VCaP (cell line): ENCODE measurements around the gene CDK10.
"Not testable (repeated sequence)": the region's sequence is repeated elsewhere in the genome, so short reads cannot be mapped to it uniquely, and the experiment has no call there.

Experiments
- H3K27ac ChIP-seq: fragments of 450-650 bp; 2 replicates; pipeline ENCODE4 v1.5.1; 2017
- TF ChIP-seq, protein P1 (sequence below): fragments of 450-650 bp; conservative IDR thresholded peaks from 2 replicates; pipeline ENCODE4 v1.5.1; 2017; ENCODE audit warnings: mild to moderate bottlenecking, moderate library complexity

The CDK10 gene

DNA sequence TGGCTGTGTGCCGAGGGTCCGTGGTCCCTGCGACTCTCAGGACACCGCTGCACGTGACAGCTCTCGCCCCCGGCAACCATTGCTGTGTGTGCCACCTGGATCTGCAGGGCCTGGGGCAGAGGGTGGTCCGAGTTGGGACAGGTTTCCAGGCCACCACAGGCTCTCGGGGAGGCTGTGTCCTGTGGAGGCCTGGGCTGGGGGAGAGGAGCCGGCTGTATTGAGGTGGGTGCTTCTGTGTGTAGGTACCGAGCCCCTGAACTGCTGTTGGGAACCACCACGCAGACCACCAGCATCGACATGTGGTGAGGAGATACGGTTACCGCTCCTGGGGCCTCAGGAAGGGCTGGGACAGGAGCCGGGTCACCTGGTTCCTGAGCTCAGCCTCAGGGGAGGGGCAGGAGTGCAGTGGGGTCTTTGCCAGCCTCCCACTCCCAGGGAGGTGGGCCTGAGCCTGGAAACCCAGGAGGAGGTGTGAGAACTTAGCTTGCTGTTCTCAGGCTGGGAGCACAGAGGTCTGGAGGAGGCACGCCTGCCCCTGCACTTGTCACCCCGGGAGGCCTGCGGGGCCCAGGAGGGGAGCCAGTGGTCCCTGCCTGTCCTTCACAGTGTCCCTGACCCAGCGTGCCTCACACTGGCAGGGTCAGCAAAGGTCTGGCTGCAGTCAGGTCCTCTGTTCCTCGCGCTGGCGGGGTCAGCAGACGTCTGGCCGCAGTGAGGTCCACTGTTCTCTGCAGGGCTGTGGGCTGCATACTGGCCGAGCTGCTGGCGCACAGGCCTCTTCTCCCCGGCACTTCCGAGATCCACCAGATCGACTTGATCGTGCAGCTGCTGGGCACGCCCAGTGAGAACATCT lies 7.7 kb downstream of the CDK10 start:
- no peak overlapping the region for H3K27ac ChIP-seq

DNA sequence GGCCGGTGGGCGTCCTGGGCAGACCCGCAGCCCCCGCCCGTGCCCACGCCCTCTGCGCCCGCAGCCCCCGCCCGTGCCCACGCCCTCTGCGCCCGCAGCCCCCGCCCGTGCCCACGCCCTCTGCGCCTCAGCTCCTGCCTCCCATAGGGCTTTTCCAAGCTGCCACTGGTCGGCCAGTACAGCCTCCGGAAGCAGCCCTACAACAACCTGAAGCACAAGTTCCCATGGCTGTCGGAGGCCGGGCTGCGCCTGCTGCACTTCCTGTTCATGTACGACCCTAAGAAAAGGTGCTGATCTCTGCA lies 8.2 kb downstream of the CDK10 start:
- not testable (repeated sequence) for H3K27ac ChIP-seq

More for the DNA sequence above, 7.7 kb downstream of the CDK10 start:
- TF ChIP-seq, protein P1, sequence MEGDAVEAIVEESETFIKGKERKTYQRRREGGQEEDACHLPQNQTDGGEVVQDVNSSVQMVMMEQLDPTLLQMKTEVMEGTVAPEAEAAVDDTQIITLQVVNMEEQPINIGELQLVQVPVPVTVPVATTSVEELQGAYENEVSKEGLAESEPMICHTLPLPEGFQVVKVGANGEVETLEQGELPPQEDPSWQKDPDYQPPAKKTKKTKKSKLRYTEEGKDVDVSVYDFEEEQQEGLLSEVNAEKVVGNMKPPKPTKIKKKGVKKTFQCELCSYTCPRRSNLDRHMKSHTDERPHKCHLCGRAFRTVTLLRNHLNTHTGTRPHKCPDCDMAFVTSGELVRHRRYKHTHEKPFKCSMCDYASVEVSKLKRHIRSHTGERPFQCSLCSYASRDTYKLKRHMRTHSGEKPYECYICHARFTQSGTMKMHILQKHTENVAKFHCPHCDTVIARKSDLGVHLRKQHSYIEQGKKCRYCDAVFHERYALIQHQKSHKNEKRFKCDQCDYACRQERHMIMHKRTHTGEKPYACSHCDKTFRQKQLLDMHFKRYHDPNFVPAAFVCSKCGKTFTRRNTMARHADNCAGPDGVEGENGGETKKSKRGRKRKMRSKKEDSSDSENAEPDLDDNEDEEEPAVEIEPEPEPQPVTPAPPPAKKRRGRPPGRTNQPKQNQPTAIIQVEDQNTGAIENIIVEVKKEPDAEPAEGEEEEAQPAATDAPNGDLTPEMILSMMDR = no peak

DNA sequence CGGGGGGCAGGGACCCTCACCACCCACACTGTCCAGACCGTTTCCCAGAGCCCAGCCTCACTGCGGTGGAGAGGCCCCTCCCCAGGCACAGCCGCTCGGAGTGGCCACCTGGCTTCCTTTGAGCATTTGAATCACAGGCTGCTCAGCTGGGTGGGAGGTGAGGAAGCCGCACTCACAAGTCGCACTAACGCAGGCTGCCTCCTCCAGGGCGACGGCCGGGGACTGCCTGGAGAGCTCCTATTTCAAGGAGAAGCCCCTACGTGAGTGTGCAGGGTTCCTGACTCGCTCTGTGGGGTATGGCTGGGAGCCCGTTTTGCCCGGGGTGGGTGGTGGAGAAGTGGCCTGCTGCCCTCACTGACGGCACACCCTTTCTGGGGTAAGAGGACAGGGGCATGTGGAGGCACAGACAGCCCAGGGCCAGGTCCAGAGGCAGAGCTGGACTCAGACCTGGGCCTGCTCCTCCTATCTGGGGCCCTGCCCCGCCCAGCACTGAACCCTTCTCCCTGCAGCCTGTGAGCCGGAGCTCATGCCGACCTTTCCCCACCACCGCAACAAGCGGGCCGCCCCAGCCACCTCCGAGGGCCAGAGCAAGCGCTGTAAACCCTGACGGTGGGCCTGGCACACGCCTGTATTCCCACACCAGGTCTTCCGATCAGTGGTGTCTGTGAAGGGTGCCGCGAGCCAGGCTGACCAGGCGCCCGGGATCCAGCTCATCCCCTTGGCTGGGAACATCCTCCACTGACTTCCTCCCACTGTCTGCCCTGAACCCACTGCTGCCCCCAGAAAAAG lies 8.8 kb downstream of the CDK10 start:
- TF ChIP-seq, protein P1 = no peak

DNA sequence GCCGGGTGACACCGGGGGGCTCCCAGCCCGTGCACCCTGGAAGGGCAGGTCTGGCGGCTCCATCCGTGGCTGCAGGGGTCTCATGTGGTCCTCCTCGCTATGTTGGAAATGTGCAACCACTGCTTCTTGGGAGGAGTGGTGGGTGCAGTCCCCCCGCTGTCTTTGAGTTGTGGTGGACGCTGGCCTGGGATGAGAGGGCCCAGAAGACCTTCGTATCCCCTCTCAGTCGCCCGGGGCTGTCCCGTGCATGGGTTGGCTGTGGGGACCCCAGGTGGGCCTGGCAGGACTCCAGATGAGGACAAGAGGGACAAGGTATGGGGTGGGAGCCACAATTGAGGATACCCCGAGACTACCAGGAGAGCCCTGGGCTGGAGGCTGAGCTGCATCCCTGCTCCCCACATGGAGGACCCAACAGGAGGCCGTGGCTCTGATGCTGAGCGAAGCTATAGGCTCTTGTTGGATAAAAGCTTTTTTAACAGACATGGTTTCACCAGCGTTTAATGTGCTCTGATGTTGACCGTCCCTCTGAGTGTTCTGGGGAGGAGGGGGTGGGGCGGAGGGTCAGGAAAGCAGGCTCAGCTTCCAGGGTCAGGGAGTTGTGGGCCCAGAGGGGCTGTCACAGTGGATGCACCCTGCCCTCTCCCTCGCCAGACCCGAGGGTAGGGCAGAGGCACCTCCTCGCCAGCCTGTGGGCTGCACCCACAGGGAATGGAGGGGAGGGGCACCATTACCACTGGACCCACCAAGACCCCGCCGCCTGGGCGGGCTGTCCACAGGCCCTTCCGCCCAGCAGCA lies 9.6 kb downstream of the CDK10 start:
- H3K27ac ChIP-seq = no peak overlapping the region

More for the DNA sequence above, 8.8 kb downstream of the CDK10 start:
- H3K27ac ChIP-seq = no peak overlapping the region

DNA sequence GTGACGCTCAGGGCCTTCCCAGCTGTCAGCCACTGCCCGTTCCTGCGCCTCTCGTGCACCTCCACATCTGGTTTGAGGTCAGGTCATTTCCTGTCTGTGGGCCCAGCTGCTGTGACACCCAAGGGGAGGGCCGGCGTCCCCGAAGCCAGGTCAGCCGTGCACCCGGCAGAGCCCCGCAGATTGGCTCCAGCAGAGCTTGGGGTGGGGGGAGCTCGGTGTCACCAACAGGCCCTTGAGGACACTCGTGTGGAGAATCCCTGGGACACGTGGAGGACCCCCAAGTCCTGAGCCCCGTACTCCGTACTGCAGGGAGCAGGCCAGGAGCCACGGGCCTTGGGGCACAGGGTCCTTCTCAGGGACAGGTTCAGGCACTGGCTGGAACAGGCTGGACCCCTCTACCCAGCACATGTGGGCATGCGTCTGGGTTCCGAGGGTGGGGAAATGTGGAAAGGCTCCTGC lies 10.2 kb downstream of the CDK10 start:
- TF ChIP-seq, protein P1 = no peak
- H3K27ac ChIP-seq = no peak overlapping the region

More for the DNA sequence above, 9.6 kb downstream of the CDK10 start:
- TF ChIP-seq, protein P1 = no peak

DNA sequence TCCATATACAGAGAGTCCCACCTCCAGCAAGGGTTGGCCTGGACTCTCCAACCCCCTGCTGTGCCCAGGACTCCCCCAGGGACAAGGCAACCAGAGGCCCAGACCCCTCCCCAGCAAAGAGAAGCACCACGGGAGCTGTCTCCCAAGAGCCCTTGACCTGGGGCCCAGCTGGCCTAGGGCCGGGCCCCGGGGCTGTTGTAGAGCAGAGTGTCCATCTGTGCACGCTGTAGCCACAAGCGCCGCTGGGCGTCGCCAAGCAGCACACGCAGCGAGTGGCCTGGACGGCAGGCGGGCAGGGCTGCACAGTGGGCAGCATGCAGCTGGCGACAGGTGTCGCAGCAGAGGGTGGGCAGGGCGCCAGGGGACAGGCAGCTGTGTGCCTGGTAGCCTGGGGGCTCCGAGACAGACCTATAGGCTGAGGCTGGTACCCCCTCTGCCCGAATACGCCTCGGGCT lies 10.7 kb downstream of the CDK10 start:
- H3K27ac ChIP-seq = no peak overlapping the region
- TF ChIP-seq, protein P1 = no peak

DNA sequence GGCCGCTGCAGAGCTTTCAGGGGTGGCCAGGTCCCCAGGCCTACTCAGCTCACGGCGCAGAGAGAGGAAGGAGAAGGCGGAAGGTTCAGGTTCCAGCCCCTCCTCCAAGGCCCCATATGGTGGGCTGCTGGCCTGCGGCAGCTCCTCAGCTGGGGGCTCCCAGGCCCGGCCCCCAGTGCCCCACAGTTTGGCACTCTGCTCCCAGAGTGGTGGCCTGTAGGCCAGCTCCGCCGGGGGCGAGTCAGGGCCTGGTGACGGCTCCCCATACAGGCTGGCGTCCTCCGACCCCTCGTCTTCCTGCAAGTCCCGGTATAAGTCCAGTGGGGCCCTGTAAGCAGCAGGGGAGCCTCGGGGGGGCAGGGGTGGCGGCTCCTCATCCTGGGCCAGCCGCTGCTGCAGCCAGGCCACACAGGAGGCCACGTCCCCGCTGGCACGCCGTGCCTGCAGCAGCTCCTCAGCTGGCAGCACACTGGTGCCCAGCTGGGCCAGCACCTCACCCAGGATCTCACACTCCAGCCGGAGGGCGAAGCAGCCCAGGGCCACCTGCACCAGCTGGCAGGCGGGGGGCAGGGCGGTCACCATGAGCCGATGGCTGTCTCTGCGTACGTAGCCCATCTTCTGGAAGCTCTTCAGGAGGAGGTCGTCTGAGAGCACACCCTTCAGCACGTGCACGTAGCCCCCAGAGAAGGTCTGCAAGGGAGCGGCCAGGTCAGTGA lies 11.3 kb downstream of the CDK10 start:
- TF ChIP-seq, protein P1 = no peak

DNA sequence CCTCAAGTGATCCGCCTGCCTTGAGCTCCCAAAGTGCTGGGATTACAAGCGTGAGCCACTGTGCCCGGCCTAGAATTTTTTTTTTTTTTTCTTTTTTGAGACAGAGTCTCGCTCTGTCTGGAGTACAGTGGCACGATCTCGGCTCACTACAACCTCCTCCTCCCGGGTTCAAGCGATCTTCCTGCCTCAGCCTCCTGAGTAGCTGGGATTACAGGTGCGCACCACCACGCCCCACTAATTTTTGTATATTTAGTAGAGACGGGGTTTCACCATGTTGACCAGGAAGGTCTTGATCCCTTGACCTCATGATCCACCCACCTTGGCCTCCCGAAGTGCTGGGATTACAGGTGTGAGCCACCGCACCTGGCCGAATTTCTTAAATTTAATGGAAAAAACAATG lies 12.2 kb downstream of the CDK10 start:
- not testable (repeated sequence) for H3K27ac ChIP-seq

More for the DNA sequence above, 11.3 kb downstream of the CDK10 start:
- H3K27ac ChIP-seq = no peak overlapping the region

DNA sequence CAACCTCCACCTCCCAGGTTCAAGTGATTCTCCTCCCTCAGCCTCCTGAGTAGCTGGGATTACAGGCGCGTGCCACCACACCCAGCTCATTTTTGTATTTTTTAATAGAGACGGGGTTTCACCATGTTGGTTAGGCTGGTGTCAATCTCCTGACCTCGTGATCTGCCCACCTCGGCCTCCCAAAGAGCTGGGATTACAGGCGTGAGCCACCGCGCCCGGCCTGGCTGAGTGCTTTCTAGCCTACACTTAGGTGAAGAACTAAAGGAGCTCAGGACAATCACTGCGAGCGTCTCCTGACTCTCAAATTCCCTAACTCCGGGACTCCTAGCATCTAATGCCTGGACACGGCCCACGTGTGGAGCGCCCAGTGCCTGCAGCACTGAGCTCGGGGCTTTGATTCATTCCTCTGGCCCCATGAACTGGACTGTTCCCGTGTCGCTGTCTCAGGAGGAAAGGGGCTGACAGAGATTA lies 13.2 kb downstream of the CDK10 start:
- H3K27ac ChIP-seq = not testable (repeated sequence)
